Pancreas (tissue), 10 donors: ENCODE results near the gene DENND6B. TPM values are rescaled to one million over a fixed set of nuclear protein-coding genes. Genes with fewer than 3 reads are reported as not detected.
"Not testable (repeated sequence)": the region's sequence is repeated elsewhere in the genome, so short reads cannot be mapped to it uniquely, and the experiment has no call there.

Experiments used
- ATAC-seq, 4 donors: fragments of 200-7000 bp; cut with Tn5 transposase; one replicate each; pipeline versions ENCODE4 v1.8.0 to v1.9.1; 2020; ENCODE audit warnings: mild to moderate bottlenecking in 4 of 4, moderate library complexity in 4 of 4
- DNase-seq, 6 donors: peaks; one replicate each; pipeline ENCODE4 v3.0.0-alpha.2; 2020
- FAIRE-seq: peaks from 2 replicates; lab custom pipeline; 2012; peaks lifted over from hg19 to GRCh38; lab: Jason Lieb, UNC
- H3K27ac ChIP-seq, 4 donors: fragments of 200-600 bp; sonication (generic); 1 replicate in 3 of 4; 2 replicates in 1 of 4; pipeline versions ENCODE4 v1.5.0 to v1.8.0; 2020
- H3K27me3 ChIP-seq, 4 donors: fragments of 200-600 bp; one replicate each; pipeline ENCODE4 v1.8.0; 2021
- H3K36me3 ChIP-seq, 3 donors: fragments of 200-600 bp; sonication (generic) in 1 of 3; one replicate each; pipeline versions ENCODE4 v1.5.0 to v1.8.0; 2020 to 2021
- H3K4me1 ChIP-seq, 3 donors: fragments of 200-600 bp; one replicate each; pipeline ENCODE4 v1.8.0; 2021
- H3K4me3 ChIP-seq, 4 donors: fragments of 200-600 bp; sonication (generic) in 2 of 4; one replicate each; pipeline versions ENCODE4 v1.5.0 to v1.8.0; 2020 to 2021
- H3K9me3 ChIP-seq, 4 donors: fragments of 200-600 bp; one replicate each; pipeline ENCODE4 v1.8.0; 2021
- CTCF ChIP-seq, 4 donors: fragments of 200-600 bp; sonication (generic) in 3 of 4; IDR thresholded peaks; one replicate each; pipeline versions ENCODE4 v1.5.0 to v1.8.0; 2021; ENCODE audit warnings: antibody characterized with exemption in 4 of 4
- WGBS, 2 donors: extraction: QIAGEN DNeasy Blood & Tissue Kit; methylation state at CpG; one replicate each; pipeline ENCODE4 v1.1.7; 2013; 5-methylcytosine and 5-hydroxymethylcytosine counted together
- intact Hi-C, 3 donors: fragments of 100-400 bp; cut with DNase I; formaldehyde crosslinking; loops; one replicate each; pipeline versions ENCODE4 v1.11.1 to v1.14.2; 2022
- polyA plus RNA-seq, 2 donors: library from polyadenylated mRNA; stranded (reverse); fragments of 200-250 nt; gene quantifications; one replicate each; pipeline ENCODE4 v1.2.3, GENCODE V29; 2013
- total RNA-seq, 6 donors: library from RNA; stranded (reverse); fragmentation: NEBNext Ultra II Directional in 4 of 6; extraction: Animal tissue kit (Norgen Biotek cat#: 25700) in 4 of 6; gene quantifications; one replicate each; pipeline versions ENCODE4 v1.2.1 to v1.2.4, GENCODE V29; 2021 to 2023
- donor health status: healthy with polysubstance abuse.
- donor health status: DM: no; HTN: no; CAD: no; lungs with moderate emphysema.
- donor health status: DM: no; HTN: no; CAD: no.
- donor health status: control.
- donor health status: control.
- donor health status: Bipolar disorder and iron deficiency.
- donor health status: DM: yes; HTN: yes; CAD: no.
- donor health status: DM: no; HTN: no; CAD: no.
- donor health status: DM: no; HTN: no; CAD: no.
- donor health status: DM: yes; HTN: yes; CAD: no.

DENND6B gene
- total and polyA plus RNA-seq, 8 donors = 4.3 to 25.3 (median 6.2) TPM

DNA sequence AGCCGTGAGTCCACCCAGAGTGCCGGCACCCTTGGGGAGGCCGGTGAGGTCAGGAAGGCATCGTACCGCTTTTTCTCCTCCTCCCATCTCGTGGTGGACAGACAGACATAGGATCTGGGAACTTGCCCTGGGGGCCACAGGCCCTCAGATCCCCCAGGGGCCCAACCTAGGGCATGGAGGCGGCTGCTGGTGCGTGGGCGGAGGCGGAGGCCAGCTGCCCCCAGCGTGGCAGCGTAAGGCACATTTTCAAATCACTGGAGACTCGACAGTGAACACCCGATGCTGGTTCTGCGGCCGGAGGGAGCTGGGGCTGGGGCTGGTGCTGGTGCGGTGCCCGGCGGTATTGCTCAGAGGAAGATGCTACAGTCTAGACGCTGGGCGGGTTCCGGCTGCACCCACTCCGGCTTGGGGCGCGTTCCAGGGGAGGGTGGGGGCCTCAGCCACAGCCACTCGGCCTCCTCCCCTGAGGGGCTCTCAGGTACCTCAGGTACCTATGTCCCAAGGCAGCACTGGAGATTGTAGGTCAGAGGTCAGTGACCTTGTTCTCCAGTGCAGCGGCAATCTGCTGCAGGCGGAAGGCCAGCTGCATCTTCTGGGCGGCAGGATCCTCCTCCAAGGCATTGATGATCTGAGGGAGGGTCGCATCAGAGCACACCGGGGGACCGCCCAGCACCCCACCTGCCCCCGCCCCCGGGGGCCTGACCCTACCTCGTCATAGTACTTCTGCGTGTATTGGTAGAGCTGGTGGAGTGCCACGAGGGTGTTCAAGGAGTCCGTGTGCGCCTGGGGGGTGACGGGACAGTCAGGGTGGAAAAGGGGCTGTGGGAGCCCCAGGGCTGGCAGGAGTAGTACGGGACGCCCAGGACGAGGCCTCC is 51.4 kb downstream of the DENND6B start:
- no peak for ATAC-seq
- no peak overlapping the region for H3K4me3 ChIP-seq
- no peak for FAIRE-seq
- intact Hi-C loops = loop anchor here in 2 of 3 donors (5.0 to 10.0 kb wide), 2 partner anchors 49 to 67 kb away; partner anchors contain the start of genes DENND6B (in 1 of the 2) and PPP6R2 (in 1 of the 2)
- TF ChIP-seq CTCF (IDR thresholded peaks at IDR 0.05) = no peak
- H3K36me3 ChIP-seq = peaks cover 0 to 36% (median 28%) of the 10 kb centered on the region in 3 donors
- H3K27me3 ChIP-seq = no peaks in the 10 kb centered on the region
- no peaks in the 10 kb centered on the region for H3K9me3 ChIP-seq
- 92 to 93% methylated on average over 43 of the region's 43 CpGs for WGBS, 2 donors
- peaks cover 7 to 16% (median 15%) of the 10 kb centered on the region in 3 donors for H3K4me1 ChIP-seq
- H3K27ac ChIP-seq = no peak overlapping the region
- no peak for DNase-seq

DNA sequence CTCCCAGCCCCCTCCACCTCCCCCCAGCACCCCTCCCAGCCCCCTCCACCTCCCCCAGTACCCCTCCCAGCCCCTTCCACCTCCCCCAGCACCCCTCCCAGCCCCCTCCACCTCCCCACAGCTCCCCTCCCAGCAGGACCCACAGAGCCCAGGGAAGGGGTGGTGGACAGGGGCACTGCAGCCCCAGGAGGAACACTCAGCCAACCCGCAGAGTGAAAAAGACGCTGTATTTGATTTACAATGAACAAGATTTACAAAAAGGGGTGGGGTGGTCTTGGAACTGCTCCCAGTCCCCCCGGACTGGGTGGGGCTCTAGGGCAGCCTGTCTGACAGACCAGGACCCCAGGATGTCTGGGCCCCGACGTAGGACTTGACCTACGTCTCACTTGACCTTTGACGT is 52.0 kb downstream of the DENND6B start:
- FAIRE-seq = no peak
- intact Hi-C loops = loop anchor here in 2 of 3 donors (5.0 to 10.0 kb wide), 2 partner anchors 50 to 68 kb away; partner anchors contain the start of genes DENND6B (in 1 of the 2) and PPP6R2 (in 1 of the 2)
- peaks cover 0 to 29% (median 25%) of the 10 kb centered on the region in 3 donors for H3K36me3 ChIP-seq

GRCh38 chr22:50274311-50274710 is 52.5 kb downstream of the DENND6B start:
- peak in 1 of 4 donors; percentile 5 for TF ChIP-seq CTCF (IDR thresholded peaks at IDR 0.05)
- Histone ChIP-seq H3K4me1 (peaks cover 8 to 21% (median 18%) of the 10 kb centered on the region in 3 donors), H3K27ac (no peak overlapping the region), H3K4me3 (no peak overlapping the region), H3K27me3 (no peaks in the 10 kb centered on the region), H3K9me3 (no peaks in the 10 kb centered on the region), H3K36me3 (peaks cover 0 to 25% (median 24%) of the 10 kb centered on the region in 3 donors)
- FAIRE-seq (no peak), ATAC-seq (peak in 3 of 4 donors; percentile 29 to 44 (median 40)), DNase-seq (peak in 1 of 6 donors; percentile 63)
- intact Hi-C loops = loop anchor here in 1 of 3 donors (10.0 kb wide), 1 partner anchor 50 kb away; the partner anchor contains the start of gene DENND6B
- 15 to 20% methylated on average over 7 of the region's 7 CpGs for WGBS, 2 donors

More for the DNA sequence above, 52.0 kb downstream of the DENND6B start:
- WGBS, 2 donors = 72 to 75% methylated on average over 7 of the region's 7 CpGs
- Histone ChIP-seq H3K4me1 (peaks cover 7 to 18% (median 16%) of the 10 kb centered on the region in 3 donors), H3K4me3 (no peak overlapping the region), H3K27me3 (no peaks in the 10 kb centered on the region), H3K27ac (no peak overlapping the region), H3K9me3 (no peaks in the 10 kb centered on the region)
- DNase-seq = no peak
- TF ChIP-seq CTCF (IDR thresholded peaks at IDR 0.05) = no peak
- no peak for ATAC-seq

DNA sequence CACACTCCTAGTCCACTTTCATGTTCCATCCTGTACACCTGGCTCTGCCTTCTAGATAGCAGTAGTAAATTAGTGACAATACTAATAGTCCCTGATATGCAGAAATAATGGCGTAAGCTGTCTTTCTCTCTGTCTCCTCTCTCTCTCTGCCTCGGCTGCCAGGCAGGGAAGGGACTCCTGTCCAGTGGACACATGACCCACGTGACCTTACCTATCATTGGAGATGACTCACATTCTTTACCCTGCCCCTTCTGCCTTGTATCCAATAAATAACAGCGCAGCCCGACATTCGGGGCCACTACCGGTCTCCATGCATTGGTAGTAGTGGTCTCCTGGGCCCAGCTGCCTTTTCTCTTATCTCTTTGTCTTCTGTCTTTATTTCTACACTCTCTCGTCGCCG is 53.0 kb downstream of the DENND6B start:
- not testable (repeated sequence) for FAIRE-seq, H3K4me3 ChIP-seq, H3K27ac ChIP-seq, ATAC-seq, H3K9me3 ChIP-seq, H3K27me3 ChIP-seq, DNase-seq
- H3K36me3 ChIP-seq = peaks cover 0 to 22% (median 19%) of the 10 kb centered on the region in 3 donors
- 75 to 76% methylated on average over 10 of the region's 10 CpGs for WGBS, 2 donors
- intact Hi-C loops = loop anchor here in 1 of 3 donors (10.0 kb wide), 1 partner anchor 51 kb away; the partner anchor contains the start of gene DENND6B
- peaks cover 13 to 24% (median 23%) of the 10 kb centered on the region in 3 donors for H3K4me1 ChIP-seq

DNA sequence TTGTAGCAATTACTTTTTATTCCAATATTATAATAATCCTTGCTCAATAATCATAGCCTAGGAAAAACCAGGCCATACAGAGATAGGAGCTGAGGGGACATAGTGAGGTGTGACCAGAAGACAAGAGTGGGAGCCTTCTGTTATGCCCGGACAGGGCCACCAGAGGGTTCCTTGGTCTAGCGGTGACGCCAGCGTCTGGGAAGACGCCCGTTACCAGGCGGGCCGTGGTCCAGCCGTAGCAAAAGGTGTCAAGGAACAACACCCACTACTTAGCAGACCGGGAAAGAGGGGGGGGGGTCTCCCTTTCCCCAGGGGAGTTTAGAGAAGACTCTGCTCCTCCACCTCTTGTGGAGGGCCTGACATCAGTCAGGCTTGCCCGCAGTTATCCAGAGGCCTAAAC is 53.5 kb downstream of the DENND6B start:
- ATAC-seq = not testable (repeated sequence)
- intact Hi-C loops = loop anchor here in 1 of 3 donors (10.0 kb wide), 1 partner anchor 51 kb away; the partner anchor contains the start of gene DENND6B

More for the DNA sequence above, 53.5 kb downstream of the DENND6B start:
- Histone ChIP-seq H3K36me3 (peaks cover 0 to 19% (median 15%) of the 10 kb centered on the region in 3 donors), H3K4me1 (peaks cover 17 to 26% (median 25%) of the 10 kb centered on the region in 3 donors)
- FAIRE-seq, H3K4me3 ChIP-seq, DNase-seq, H3K27ac ChIP-seq, H3K9me3 ChIP-seq, H3K27me3 ChIP-seq: not testable (repeated sequence)
- WGBS, 2 donors = 57 to 61% methylated on average over 11 of the region's 11 CpGs
